WTC11 (cell line): ENCODE data around the gene PTPRO. TPM values are rescaled to one million over a fixed set of nuclear protein-coding genes. Genes with fewer than 3 reads are reported as not detected.

Experiments
- ATAC-seq: fragments of 200-7000 bp; cut with Tn5 transposase; 2 replicates; pipeline ENCODE4 v1.10.0; 2021; ENCODE audit warnings: mild to moderate bottlenecking, moderate library complexity
- CTCF ChIA-PET: fragments of 300-600 bp; sonication (Branson Sonifier 250); formaldehyde crosslinking; loops from one replicate; lab custom pipeline; 2021; ENCODE audit warnings: antibody characterized with exemption; lab: Charles Lee
- POLR2A ChIA-PET: fragments of 350-600 bp; sonication (Branson Sonifier 250); formaldehyde crosslinking; loops from one replicate; lab custom pipeline; 2021; ENCODE audit warnings: antibody characterized with exemption; lab: Charles Lee
- DNase-seq: peaks from one replicate; pipeline ENCODE4 v3.0.0; 2021; ENCODE audit warnings: low spot score
- H3K27ac Mint-ChIP-seq: 2 replicates; pipeline ENCODE4 v1.8.0; 2021; ENCODE audit warnings: mixed read lengths
- H3K27me3 Mint-ChIP-seq: 2 replicates; pipeline ENCODE4 v1.8.0; 2021; ENCODE audit warnings: low read depth, mild to moderate bottlenecking, moderate library complexity, mixed read lengths
- H3K36me3 Mint-ChIP-seq: 2 replicates; pipeline ENCODE4 v1.8.0; 2021; ENCODE audit warnings: mixed read lengths
- H3K4me1 Mint-ChIP-seq: 2 replicates; pipeline ENCODE4 v1.8.0; 2022; ENCODE audit warnings: mixed read lengths
- H3K4me3 Mint-ChIP-seq: 2 replicates; pipeline ENCODE4 v1.8.0; 2021; ENCODE audit warnings: mild to moderate bottlenecking, moderate library complexity, mixed read lengths
- H3K9me3 Mint-ChIP-seq: 2 replicates; pipeline ENCODE4 v1.8.0; 2021; ENCODE audit warnings: mixed read lengths
- AFF4 ChIP-seq: sonication (generic); formaldehyde crosslinking; IDR thresholded peaks from 2 replicates; pipeline ENCODE4 v1.8.1; 2023; ENCODE audit warnings: mild to moderate bottlenecking, missing genetic modification reagents, borderline replicate concordance
- ATF1 ChIP-seq: sonication (generic); formaldehyde crosslinking; IDR thresholded peaks from 2 replicates; pipeline ENCODE4 v1.8.1; 2023; ENCODE audit warnings: mild to moderate bottlenecking, moderate library complexity, missing genetic modification reagents
- CREB1 ChIP-seq: sonication (generic); formaldehyde crosslinking; IDR thresholded peaks from 2 replicates; pipeline ENCODE4 v1.8.0; 2023; ENCODE audit warnings: mild to moderate bottlenecking, missing genetic modification reagents
- E2F1 ChIP-seq: sonication (generic); formaldehyde crosslinking; IDR thresholded peaks from 2 replicates; pipeline ENCODE4 v1.8.0; 2022; ENCODE audit warnings: mild to moderate bottlenecking, missing genetic modification reagents
- E2F4 ChIP-seq: sonication (generic); formaldehyde crosslinking; IDR thresholded peaks from 2 replicates; pipeline ENCODE4 v1.8.1; 2022; ENCODE audit warnings: low read depth, mild to moderate bottlenecking, moderate library complexity, missing genetic modification reagents, borderline replicate concordance
- ESRRA ChIP-seq: sonication (generic); formaldehyde crosslinking; IDR thresholded peaks from 2 replicates; pipeline ENCODE4 v1.8.1; 2022; ENCODE audit warnings: mild to moderate bottlenecking, missing genetic modification reagents, borderline replicate concordance
- FOXP1 ChIP-seq: sonication (generic); formaldehyde crosslinking; IDR thresholded peaks from 2 replicates; pipeline ENCODE4 v1.8.0; 2022; ENCODE audit warnings: missing genetic modification reagents, mild to moderate bottlenecking, moderate library complexity, borderline replicate concordance
- JUN ChIP-seq: sonication (generic); formaldehyde crosslinking; IDR thresholded peaks from 2 replicates; pipeline ENCODE4 v1.8.0; 2023; ENCODE audit warnings: mild to moderate bottlenecking, missing genetic modification reagents
- KAT7 ChIP-seq: sonication (generic); formaldehyde crosslinking; IDR thresholded peaks from 2 replicates; pipeline ENCODE4 v1.8.1; 2023; ENCODE audit warnings: missing genetic modification reagents, mild to moderate bottlenecking, borderline replicate concordance
- NFYB ChIP-seq: sonication (generic); formaldehyde crosslinking; conservative IDR thresholded peaks from 2 replicates; pipeline ENCODE4 v1.8.0; 2022; ENCODE audit warnings: low read depth, missing genetic modification reagents
- RORB ChIP-seq: fragments of 250-450 bp; sonication (Bioruptor Pico); IDR thresholded peaks from 2 replicates; pipeline ENCODE4 v1.9.0; 2021; ENCODE audit warnings: mild to moderate bottlenecking
- TEAD1 ChIP-seq: sonication (generic); formaldehyde crosslinking; IDR thresholded peaks from 2 replicates; pipeline ENCODE4 v1.8.0; 2022; ENCODE audit warnings: mild to moderate bottlenecking, missing genetic modification reagents
- TP53 ChIP-seq: sonication (generic); formaldehyde crosslinking; IDR thresholded peaks from 2 replicates; pipeline ENCODE4 v1.8.1; 2023; ENCODE audit warnings: mild to moderate bottlenecking, missing genetic modification reagents
- ZBTB21 ChIP-seq: sonication (generic); formaldehyde crosslinking; IDR thresholded peaks from 2 replicates; pipeline ENCODE4 v1.8.1; 2023; ENCODE audit warnings: mild to moderate bottlenecking, missing genetic modification reagents, borderline replicate concordance
- ZNF219 ChIP-seq: sonication (generic); formaldehyde crosslinking; IDR thresholded peaks from 2 replicates; pipeline ENCODE4 v1.8.0; 2023; ENCODE audit warnings: missing genetic modification reagents, mild to moderate bottlenecking, borderline replicate concordance
- total RNA-seq: library from RNA; stranded (reverse); gene quantifications from 3 replicates; pipeline ENCODE4 v1.2.3, GENCODE V29; 2021
- TF ChIP-seq, protein P1 (sequence below): sonication (generic); formaldehyde crosslinking; IDR thresholded peaks from 2 replicates; pipeline ENCODE4 v1.8.1; 2023; ENCODE audit warnings: mild to moderate bottlenecking, missing genetic modification reagents, moderate library complexity
- TF ChIP-seq, protein P2 (sequence below): fragments of 250-450 bp; sonication (Bioruptor Pico); conservative IDR thresholded peaks from 2 replicates; pipeline ENCODE4 v1.9.0; 2021; ENCODE audit warnings: mild to moderate bottlenecking
- TF ChIP-seq, protein P3 (sequence below): fragments of 250-450 bp; sonication (Bioruptor Pico); IDR thresholded peaks from 2 replicates; pipeline ENCODE4 v2.1.2; 2022; ENCODE audit warnings: mild to moderate bottlenecking, moderate library complexity
- TF ChIP-seq, protein P4 (sequence below): sonication (generic); formaldehyde crosslinking; IDR thresholded peaks from 2 replicates; pipeline ENCODE4 v1.8.1; 2023; ENCODE audit warnings: mild to moderate bottlenecking, missing genetic modification reagents, moderate library complexity
- TF ChIP-seq, protein P5 (sequence below): sonication (generic); formaldehyde crosslinking; IDR thresholded peaks from 2 replicates; pipeline ENCODE4 v1.8.0; 2023; ENCODE audit warnings: missing genetic modification reagents

PTPRO gene
- total RNA-seq, 1 experiment from 2014 or later: 1.1 TPM

DNA sequence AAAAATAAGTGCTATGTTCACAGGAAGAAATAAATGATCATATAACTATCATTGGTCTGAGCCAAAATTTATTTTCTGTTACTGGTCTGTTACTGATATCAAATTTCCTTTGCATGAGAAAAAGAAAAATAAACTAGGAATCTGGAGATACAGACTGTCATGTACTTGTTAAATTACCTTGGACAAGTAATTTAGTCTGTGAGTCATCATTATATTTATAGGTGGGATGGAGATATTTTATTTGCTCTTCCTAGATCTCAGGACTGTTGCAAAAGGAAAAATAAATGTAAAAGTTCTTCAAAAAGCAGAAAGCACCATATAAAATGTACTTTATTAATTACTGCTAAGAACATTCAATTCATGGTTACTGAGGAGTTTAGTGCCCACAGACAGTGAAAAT, 174.4 kb downstream of the PTPRO start:
- Mint-ChIP-seq H3K4me1 (peaks cover 3% of the 10 kb centered on the region; the same call in 1 of the 2 replicates), H3K27ac (no peak overlapping the region), H3K27me3 (no peaks in the 10 kb centered on the region; the same call in 1 of the 2 replicates), H3K4me3 (no peak overlapping the region), H3K9me3 (no peaks in the 10 kb centered on the region)
- POLR2A ChIA-PET: no interaction called here
- ATAC-seq: no peak
- no peak for DNase-seq
- no peak for TF ChIP-seq ATF1
- no peak for TF ChIP-seq ESRRA (CRISPR knock-in tag)
- TF ChIP-seq, protein P1, sequence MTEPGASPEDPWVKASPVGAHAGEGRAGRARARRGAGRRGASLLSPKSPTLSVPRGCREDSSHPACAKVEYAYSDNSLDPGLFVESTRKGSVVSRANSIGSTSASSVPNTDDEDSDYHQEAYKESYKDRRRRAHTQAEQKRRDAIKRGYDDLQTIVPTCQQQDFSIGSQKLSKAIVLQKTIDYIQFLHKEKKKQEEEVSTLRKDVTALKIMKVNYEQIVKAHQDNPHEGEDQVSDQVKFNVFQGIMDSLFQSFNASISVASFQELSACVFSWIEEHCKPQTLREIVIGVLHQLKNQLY (CRISPR knock-in tag): no peak
- TF ChIP-seq E2F4 (CRISPR knock-in tag): no peak
- TF ChIP-seq, protein P2, sequence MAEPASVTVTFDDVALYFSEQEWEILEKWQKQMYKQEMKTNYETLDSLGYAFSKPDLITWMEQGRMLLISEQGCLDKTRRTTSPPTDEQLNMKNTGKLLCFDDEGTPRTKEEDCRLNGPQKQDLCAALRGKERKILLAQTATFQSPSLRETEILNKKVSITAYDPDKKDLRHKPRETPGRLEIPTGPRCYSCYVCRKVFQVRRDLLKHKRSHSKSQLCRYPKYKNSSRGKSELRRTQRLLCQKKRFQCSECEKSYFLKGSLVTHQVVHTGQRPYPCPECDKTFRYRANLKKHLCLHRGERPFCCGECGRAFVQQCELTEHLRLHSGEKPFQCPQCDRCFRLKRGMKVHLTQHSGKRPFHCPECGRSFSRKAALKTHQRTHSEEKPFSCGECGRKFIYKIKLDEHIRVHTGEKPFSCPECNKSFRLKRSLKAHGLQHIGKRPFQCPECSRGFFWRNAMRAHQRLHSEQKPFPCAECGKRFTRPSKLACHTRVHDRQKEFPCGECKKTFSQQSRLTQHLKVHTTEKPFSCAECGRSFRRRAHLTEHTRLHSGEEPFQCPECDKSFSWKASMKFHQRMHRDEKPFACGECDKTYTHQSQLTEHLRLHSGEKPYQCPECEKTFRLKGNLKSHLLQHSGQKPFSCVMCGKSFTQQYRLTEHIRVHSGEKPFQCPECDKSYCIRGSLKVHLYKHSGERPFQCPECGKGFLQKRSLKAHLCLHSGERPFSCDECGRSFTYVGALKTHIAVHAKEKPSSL: no peak
- TF ChIP-seq TP53: no peak
- TF ChIP-seq NFYB (CRISPR knock-in tag): no peak
- TF ChIP-seq ZBTB21 (CRISPR knock-in tag): no peak
- no peak for TF ChIP-seq E2F1 (CRISPR knock-in tag)
- TF ChIP-seq KAT7: no peak
- TF ChIP-seq TEAD1 (CRISPR knock-in tag): no peak
- TF ChIP-seq, protein P3, sequence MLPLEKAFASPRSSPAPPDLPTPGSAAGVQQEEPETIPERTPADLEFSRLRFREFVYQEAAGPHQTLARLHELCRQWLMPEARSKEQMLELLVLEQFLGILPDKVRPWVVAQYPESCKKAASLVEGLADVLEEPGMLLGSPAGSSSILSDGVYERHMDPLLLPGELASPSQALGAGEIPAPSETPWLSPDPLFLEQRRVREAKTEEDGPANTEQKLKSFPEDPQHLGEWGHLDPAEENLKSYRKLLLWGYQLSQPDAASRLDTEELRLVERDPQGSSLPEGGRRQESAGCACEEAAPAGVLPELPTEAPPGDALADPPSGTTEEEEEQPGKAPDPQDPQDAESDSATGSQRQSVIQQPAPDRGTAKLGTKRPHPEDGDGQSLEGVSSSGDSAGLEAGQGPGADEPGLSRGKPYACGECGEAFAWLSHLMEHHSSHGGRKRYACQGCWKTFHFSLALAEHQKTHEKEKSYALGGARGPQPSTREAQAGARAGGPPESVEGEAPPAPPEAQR (CRISPR knock-in tag): no peak
- TF ChIP-seq, all 79 proteins: peak for 0
- CTCF ChIA-PET: no interaction called here
- H3K36me3 Mint-ChIP-seq: no peaks in the 10 kb centered on the region

GRCh38 chr12:15497671-15498292, 175.5 kb downstream of the PTPRO start:
- peaks cover 3% of the 10 kb centered on the region; the same call in 1 of the 2 replicates for H3K4me1 Mint-ChIP-seq
- no peaks in the 10 kb centered on the region for H3K36me3 Mint-ChIP-seq
- H3K27ac Mint-ChIP-seq: no peak overlapping the region
- H3K27me3 Mint-ChIP-seq: no peaks in the 10 kb centered on the region; the same call in 1 of the 2 replicates
- ChIA-PET CTCF (no interaction called here), POLR2A (no interaction called here)
- ATAC-seq (no peak), DNase-seq (no peak)
- no peak overlapping the region for H3K4me3 Mint-ChIP-seq
- H3K9me3 Mint-ChIP-seq: no peaks in the 10 kb centered on the region
- TF ChIP-seq AFF4 (CRISPR knock-in tag) (no peak), FOXP1 (CRISPR knock-in tag) (no peak), JUN (CRISPR knock-in tag) (no peak), RORB (CRISPR knock-in tag) (no peak), ZNF219 (no peak), CREB1 (CRISPR knock-in tag) (no peak)
- TF ChIP-seq, protein P2: no peak
- TF ChIP-seq, protein P4, sequence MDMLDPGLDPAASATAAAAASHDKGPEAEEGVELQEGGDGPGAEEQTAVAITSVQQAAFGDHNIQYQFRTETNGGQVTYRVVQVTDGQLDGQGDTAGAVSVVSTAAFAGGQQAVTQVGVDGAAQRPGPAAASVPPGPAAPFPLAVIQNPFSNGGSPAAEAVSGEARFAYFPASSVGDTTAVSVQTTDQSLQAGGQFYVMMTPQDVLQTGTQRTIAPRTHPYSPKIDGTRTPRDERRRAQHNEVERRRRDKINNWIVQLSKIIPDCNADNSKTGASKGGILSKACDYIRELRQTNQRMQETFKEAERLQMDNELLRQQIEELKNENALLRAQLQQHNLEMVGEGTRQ (CRISPR knock-in tag): no peak
- TF ChIP-seq, protein P5, sequence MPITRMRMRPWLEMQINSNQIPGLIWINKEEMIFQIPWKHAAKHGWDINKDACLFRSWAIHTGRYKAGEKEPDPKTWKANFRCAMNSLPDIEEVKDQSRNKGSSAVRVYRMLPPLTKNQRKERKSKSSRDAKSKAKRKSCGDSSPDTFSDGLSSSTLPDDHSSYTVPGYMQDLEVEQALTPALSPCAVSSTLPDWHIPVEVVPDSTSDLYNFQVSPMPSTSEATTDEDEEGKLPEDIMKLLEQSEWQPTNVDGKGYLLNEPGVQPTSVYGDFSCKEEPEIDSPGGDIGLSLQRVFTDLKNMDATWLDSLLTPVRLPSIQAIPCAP (CRISPR knock-in tag): no peak
